ENCODE measurements around the gene AOPEP.

DNA sequence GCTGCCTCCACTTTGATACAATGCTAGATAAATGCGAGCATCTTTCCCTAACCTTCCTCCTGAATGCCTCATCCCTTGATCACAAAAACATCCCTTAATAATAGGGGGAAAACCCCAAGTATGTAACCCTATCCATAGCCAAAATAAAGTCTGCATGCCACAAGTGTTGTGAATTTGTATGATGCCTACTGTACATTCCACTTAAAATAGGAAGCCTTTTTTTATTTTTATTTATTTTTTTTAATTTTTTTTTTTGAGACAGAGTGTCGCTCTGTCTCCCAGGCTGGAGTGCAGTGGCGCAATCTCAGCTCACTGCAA, 207.0 kb downstream of the AOPEP start:
- TF ChIP-seq, protein P1, sequence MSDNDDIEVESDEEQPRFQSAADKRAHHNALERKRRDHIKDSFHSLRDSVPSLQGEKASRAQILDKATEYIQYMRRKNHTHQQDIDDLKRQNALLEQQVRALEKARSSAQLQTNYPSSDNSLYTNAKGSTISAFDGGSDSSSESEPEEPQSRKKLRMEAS (CRISPR knock-in tag; IDR thresholded peaks at IDR 0.05), result no peak
- TF ChIP-seq ATF2 (CRISPR knock-in tag; IDR thresholded peaks at IDR 0.05; ENCODE audit: borderline replicate concordance, low read depth) (no peak), CTCF (IDR thresholded peaks at IDR 0.05) (no peak), OVOL2 (CRISPR knock-in tag; IDR thresholded peaks at IDR 0.05; ENCODE audit: borderline replicate concordance) (no peak), E2F1 (CRISPR knock-in tag; IDR thresholded peaks at IDR 0.05) (no peak), ZNF263 (CRISPR knock-in tag; IDR thresholded peaks at IDR 0.05; ENCODE audit: low read depth) (no peak), NR3C1 (CRISPR knock-in tag; conservative IDR thresholded peaks at IDR 0.05; ENCODE audit: low read depth) (no peak), CREB1 (CRISPR knock-in tag; IDR thresholded peaks at IDR 0.05) (no peak)

Data from WTC11 (cell line).